SK-N-SH treated with all-trans-retinoic acid at 6 μM for 48 hours (cell line): ENCODE measurements around the gene KXD1.
"Not testable (repeated sequence)": the region's sequence is repeated elsewhere in the genome, so short reads cannot be mapped to it uniquely, and the experiment has no call there.

ENCODE experiments used
- ARNTL ChIP-seq: fragments of 450-650 bp; formaldehyde crosslinking; IDR thresholded peaks from 2 replicates; pipeline ENCODE4 v1.5.0; 2020; ENCODE audit warnings: low read depth, mild to moderate bottlenecking, moderate library complexity, borderline replicate concordance
- GLIS3 ChIP-seq: fragments of 250-450 bp; sonication (Bioruptor Pico); IDR thresholded peaks from 2 replicates; pipeline ENCODE4 v1.5.0; 2020; ENCODE audit warnings: mild to moderate bottlenecking, moderate library complexity
- RARB ChIP-seq: fragments of 250-450 bp; sonication (Bioruptor Pico); IDR thresholded peaks from 2 replicates; pipeline ENCODE4 v1.8.0; 2021; ENCODE audit warnings: mild to moderate bottlenecking, moderate library complexity
- SNAI2 ChIP-seq: fragments of 250-450 bp; sonication (Bioruptor Pico); IDR thresholded peaks from 2 replicates; pipeline ENCODE4 v1.5.0; 2020; ENCODE audit warnings: mild to moderate bottlenecking, moderate library complexity
- ZFP30 ChIP-seq: fragments of 450-650 bp; formaldehyde crosslinking; IDR thresholded peaks from 2 replicates; pipeline ENCODE4 v1.5.0; 2022; ENCODE audit warnings: mild to moderate bottlenecking, moderate library complexity
- ZNF70 ChIP-seq: fragments of 450-650 bp; formaldehyde crosslinking; IDR thresholded peaks from 2 replicates; pipeline ENCODE4 v1.5.0; 2020; ENCODE audit warnings: mild to moderate bottlenecking, moderate library complexity
- TF ChIP-seq, protein P1 (sequence below): fragments of 250-450 bp; sonication (Bioruptor Pico); IDR thresholded peaks from 2 replicates; pipeline ENCODE4 v1.8.0; 2020; ENCODE audit warnings: mild to moderate bottlenecking, moderate library complexity, borderline replicate concordance
- TF ChIP-seq, protein P2 (sequence below): fragments of 250-450 bp; sonication (Bioruptor Pico); IDR thresholded peaks from 2 replicates; pipeline ENCODE4 v1.5.1; 2021; ENCODE audit warnings: mild to moderate bottlenecking, moderate library complexity

DNA sequence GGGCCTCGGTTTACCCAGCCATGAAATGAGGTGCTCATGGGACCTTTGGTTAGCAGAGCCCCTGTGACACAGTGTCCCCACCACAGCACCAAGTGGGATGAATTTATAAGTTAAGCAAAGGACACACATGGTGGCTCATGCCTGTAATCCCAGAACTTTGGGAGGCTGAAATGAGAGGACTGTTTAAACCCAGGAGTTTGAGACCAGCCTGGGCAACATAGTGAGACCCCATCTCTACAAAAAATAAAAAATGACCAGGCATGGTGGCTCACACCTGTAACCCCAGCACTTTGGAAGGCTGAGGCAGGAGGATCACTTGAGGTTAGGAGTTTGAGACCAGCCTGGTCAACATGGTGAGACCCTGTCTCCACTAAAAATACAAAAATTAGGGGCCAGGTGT lies 17.5 kb upstream of the KXD1 start:
- TF ChIP-seq RARB (CRISPR knock-in tag); ZFP30; GLIS3 (CRISPR knock-in tag); ZNF70 (CRISPR knock-in tag); ARNTL (CRISPR knock-in tag); SNAI2 (CRISPR knock-in tag): not testable (repeated sequence)
- TF ChIP-seq, protein P1, sequence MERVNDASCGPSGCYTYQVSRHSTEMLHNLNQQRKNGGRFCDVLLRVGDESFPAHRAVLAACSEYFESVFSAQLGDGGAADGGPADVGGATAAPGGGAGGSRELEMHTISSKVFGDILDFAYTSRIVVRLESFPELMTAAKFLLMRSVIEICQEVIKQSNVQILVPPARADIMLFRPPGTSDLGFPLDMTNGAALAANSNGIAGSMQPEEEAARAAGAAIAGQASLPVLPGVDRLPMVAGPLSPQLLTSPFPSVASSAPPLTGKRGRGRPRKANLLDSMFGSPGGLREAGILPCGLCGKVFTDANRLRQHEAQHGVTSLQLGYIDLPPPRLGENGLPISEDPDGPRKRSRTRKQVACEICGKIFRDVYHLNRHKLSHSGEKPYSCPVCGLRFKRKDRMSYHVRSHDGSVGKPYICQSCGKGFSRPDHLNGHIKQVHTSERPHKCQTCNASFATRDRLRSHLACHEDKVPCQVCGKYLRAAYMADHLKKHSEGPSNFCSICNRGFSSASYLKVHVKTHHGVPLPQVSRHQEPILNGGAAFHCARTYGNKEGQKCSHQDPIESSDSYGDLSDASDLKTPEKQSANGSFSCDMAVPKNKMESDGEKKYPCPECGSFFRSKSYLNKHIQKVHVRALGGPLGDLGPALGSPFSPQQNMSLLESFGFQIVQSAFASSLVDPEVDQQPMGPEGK (CRISPR knock-in tag) = not testable (repeated sequence)
- TF ChIP-seq, protein P2, sequence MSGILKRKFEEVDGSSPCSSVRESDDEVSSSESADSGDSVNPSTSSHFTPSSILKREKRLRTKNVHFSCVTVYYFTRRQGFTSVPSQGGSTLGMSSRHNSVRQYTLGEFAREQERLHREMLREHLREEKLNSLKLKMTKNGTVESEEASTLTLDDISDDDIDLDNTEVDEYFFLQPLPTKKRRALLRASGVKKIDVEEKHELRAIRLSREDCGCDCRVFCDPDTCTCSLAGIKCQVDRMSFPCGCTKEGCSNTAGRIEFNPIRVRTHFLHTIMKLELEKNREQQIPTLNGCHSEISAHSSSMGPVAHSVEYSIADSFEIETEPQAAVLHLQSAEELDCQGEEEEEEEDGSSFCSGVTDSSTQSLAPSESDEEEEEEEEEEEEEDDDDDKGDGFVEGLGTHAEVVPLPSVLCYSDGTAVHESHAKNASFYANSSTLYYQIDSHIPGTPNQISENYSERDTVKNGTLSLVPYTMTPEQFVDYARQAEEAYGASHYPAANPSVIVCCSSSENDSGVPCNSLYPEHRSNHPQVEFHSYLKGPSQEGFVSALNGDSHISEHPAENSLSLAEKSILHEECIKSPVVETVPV (CRISPR knock-in tag) = not testable (repeated sequence)
